ENCODE results near the gene DOCK10. TPM values are rescaled to one million over a fixed set of nuclear protein-coding genes. Genes with fewer than 3 reads are reported as not detected.

Gene DOCK10
- total RNA-seq, 1 donor from 2014 or later = 9.8 TPM

DNA sequence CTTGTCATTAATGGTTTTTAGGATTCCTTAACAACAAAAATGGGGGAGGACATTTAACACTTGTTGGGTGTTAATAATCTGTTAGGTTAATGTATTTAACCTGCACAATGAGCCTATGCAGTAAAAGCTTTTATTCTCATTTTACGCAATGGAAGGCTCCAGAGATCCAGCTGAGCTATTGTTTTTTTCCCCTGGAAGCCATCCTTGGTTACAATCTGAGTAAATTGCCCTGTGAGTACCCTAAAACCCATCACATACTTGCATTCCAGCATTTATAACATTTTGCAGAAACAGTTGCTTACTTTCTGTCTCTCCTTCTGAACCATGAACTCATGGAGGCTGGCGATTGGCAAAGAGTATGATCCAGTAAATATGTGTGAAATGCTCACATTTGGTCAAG, 30.2 kb upstream of the DOCK10 start:
- intact Hi-C loops (cut with DNase I) = no loop called here
- TF ChIP-seq POLR2A (IDR thresholded peaks at IDR 0.05) (no peak), POLR2AphosphoS5 (IDR thresholded peaks at IDR 0.05; ENCODE audit: insufficient read depth in 1 of 2, low read depth in 1 of 2) (no peak), CTCF (IDR thresholded peaks at IDR 0.05) (no peak)
- H3K36me3 ChIP-seq = no peaks in the 10 kb centered on the region
- H3K4me3 ChIP-seq = no peak overlapping the region
- no peaks in the 10 kb centered on the region for H3K4me1 ChIP-seq
- H3K27me3 ChIP-seq = no peaks in the 10 kb centered on the region
- DNase-seq (ENCODE audit: extremely low spot score in 2 of 2) = no peak
- no peak overlapping the region for H3K27ac ChIP-seq
- no peaks in the 10 kb centered on the region for H3K9me3 ChIP-seq

GRCh38 chr2:225070811-225071210, 28.5 kb upstream of the DOCK10 start:
- no peak for DNase-seq (ENCODE audit: extremely low spot score in 2 of 2)
- Histone ChIP-seq H3K27ac (no peak overlapping the region), H3K27me3 (no peaks in the 10 kb centered on the region), H3K36me3 (no peaks in the 10 kb centered on the region), H3K4me1 (no peaks in the 10 kb centered on the region), H3K4me3 (no peak overlapping the region), H3K9me3 (no peaks in the 10 kb centered on the region)
- intact Hi-C loops (cut with DNase I) = no loop called here
- TF ChIP-seq POLR2AphosphoS5 (IDR thresholded peaks at IDR 0.05; ENCODE audit: insufficient read depth in 1 of 2, low read depth in 1 of 2) (no peak), POLR2A (IDR thresholded peaks at IDR 0.05) (no peak), CTCF (IDR thresholded peaks at IDR 0.05) (no peak)

- Histone ChIP-seq H3K27ac (no peak overlapping the region), H3K4me1 (no peaks in the 10 kb centered on the region), H3K27me3 (no peaks in the 10 kb centered on the region), H3K9me3 (no peaks in the 10 kb centered on the region), H3K4me3 (no peak overlapping the region), H3K36me3 (no peaks in the 10 kb centered on the region)
- intact Hi-C loops (cut with DNase I) = no loop called here
- TF ChIP-seq CTCF (IDR thresholded peaks at IDR 0.05) (no peak), POLR2A (IDR thresholded peaks at IDR 0.05) (no peak), POLR2AphosphoS5 (IDR thresholded peaks at IDR 0.05; ENCODE audit: insufficient read depth in 1 of 2, low read depth in 1 of 2) (no peak)
- DNase-seq (ENCODE audit: extremely low spot score in 2 of 2) = no peak
These were observed 27.7 kb upstream of the DOCK10 start for GRCh38 chr2:225069966-225070365.

GRCh38 chr2:225069477-225069876, 27.2 kb upstream of the DOCK10 start:
- Histone ChIP-seq H3K27me3 (no peaks in the 10 kb centered on the region), H3K4me1 (no peaks in the 10 kb centered on the region), H3K4me3 (no peak overlapping the region), H3K36me3 (no peaks in the 10 kb centered on the region), H3K9me3 (no peaks in the 10 kb centered on the region), H3K27ac (no peak overlapping the region)
- intact Hi-C loops (cut with DNase I) = no loop called here
- TF ChIP-seq CTCF (IDR thresholded peaks at IDR 0.05) (no peak), POLR2AphosphoS5 (IDR thresholded peaks at IDR 0.05; ENCODE audit: insufficient read depth in 1 of 2, low read depth in 1 of 2) (no peak), POLR2A (IDR thresholded peaks at IDR 0.05) (no peak)
- DNase-seq (ENCODE audit: extremely low spot score in 2 of 2) = no peak

DNA sequence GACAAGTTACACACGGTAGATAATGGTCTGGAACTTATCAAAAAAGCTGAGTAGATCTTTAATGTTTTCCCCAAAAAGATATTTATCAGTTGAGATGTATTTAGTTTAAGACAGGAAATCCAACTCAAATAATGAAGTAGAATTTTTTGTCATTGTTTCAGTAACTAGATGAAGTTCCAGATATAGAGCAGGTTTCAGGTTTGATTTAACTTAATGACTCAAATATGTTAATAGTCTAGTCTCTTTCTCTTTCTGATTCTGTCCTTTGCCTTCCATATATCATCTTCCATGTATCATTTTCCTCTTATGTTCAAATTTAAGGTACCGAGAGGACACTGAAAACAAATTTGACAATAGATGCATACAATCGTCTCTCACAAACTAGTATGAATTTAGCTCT, 23.6 kb upstream of the DOCK10 start:
- Histone ChIP-seq H3K9me3 (no peaks in the 10 kb centered on the region), H3K36me3 (no peaks in the 10 kb centered on the region), H3K27ac (no peak overlapping the region), H3K27me3 (no peaks in the 10 kb centered on the region), H3K4me3 (no peak overlapping the region), H3K4me1 (no peaks in the 10 kb centered on the region)
- TF ChIP-seq POLR2AphosphoS5 (IDR thresholded peaks at IDR 0.05; ENCODE audit: insufficient read depth in 1 of 2, low read depth in 1 of 2) (no peak), CTCF (IDR thresholded peaks at IDR 0.05) (no peak), POLR2A (IDR thresholded peaks at IDR 0.05) (no peak)
- intact Hi-C loops (cut with DNase I) = no loop called here
- no peak for DNase-seq (ENCODE audit: extremely low spot score in 2 of 2)

All from vagina (tissue), 2 donors.